ENCODE data around the gene KRT2. TPM values are rescaled to one million over a fixed set of nuclear protein-coding genes. Genes with fewer than 3 reads are reported as not detected.

KRT2 gene
- total RNA-seq, 1 experiment from 2014 or later: not detected

DNA sequence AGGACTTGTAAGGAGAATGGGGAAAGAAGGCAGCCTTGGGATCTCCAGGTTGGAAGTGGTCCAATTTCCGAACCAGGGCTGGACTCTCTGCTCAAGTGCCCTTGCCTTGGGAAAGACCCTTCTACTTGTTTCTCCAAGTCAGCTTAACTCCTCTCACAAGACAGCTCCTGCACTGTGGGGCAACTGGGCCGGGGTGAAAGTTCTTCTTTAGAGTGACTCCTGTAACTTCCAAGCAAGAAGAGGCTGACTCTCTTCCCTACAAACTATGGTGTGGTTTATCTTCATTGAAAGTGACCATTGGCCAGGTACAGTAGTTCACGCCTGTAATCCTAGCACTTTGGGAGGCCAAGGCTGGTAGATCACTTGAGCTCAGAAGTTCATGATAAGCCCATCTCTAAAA, 14.5 kb upstream of the KRT2 start:
- no peak for DNase-seq (ENCODE audit: low spot score)

DNA sequence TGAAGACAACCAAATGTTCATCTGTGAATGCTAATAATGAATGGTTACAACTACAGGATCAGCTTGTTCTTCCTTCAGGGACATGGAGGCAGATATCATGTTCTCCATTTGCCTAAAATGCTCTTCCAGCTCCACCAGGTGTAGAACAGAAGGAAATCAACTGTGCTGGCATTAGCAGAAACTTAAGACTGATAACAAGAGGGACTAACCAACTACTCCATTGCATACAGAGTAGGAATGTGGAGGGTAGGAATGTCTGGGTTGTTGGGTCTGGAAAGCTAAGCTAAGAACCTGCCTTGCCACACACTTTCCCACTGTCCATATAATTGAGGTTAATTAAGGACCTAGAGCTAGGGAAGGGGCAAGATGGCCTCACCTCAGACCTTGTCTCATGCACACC, 11.4 kb upstream of the KRT2 start:
- no peak for DNase-seq (ENCODE audit: low spot score)

DNA sequence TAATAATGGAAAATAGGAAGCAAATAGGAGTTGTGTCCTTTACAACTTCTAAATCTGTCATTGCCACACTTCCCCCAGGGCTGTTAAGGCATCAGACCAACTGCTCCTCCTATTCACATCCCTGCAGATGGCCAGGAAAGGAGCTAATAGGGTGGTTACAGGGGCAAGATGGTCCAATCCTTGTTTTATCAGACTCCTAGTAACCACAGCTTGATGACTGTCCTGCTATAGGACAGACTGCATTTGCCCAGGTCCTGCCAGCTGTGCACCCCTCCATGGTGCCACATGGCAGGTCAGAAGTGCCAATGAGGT, 10.9 kb upstream of the KRT2 start:
- no peak for DNase-seq (ENCODE audit: low spot score)

DNA sequence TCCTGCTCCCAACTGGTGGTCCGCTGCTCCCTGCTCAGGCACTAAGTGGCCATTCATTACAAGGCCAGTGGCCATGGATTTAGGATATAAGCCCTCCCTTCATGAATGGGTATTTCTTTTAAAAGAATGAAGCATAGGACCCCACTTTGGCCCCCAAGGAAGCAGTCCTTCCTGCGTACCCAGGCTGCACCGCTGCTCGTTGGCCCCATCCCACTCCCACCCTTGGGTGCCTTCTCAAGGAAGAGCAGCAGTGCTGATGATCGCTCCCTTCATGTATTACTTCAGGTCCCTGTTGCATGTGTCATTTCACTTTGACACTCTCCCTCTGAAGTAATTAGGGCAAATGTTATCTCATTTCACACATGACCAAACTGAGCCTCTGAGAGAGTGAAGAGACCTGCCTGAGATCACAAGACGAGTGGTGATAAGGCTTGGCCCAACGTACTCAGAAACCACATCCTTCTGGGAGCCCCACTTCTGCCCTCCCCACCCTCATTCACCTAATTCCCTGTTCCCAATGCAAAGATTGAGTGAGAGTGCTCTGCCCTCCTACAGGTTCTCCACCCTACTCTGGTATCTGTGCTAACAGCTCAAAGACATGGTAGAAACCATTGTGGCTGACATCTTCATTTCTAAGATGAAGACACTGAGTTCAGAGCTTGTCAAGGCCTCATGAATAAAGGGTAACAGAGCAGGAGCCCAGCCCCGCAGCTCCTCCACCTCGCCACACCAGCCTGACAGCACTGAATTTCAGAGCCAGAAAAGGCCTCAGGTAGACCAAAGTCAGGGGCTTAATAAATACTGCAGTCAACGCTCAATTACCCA, 10.3 kb upstream of the KRT2 start:
- DNase-seq (ENCODE audit: low spot score): no peak

DNA sequence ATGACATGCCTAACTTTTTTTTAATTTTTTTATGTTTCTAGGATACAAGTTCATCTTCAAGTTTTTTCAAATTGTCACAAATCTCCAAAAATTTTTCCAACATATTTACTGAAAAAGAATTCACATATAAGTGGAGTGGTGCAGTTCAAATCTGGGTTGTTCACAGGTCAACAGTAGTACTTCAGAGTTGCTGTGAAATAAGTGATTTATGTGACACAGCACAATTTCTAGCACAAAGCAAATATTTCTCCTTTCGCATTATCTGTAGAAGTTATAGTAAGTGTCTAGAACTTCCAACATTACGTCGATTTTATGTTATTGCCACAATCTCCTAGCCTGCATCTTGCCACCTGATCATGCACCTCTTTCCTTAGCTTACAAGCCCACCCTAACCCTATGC, 9.7 kb upstream of the KRT2 start:
- no peak for DNase-seq (ENCODE audit: low spot score)

DNA sequence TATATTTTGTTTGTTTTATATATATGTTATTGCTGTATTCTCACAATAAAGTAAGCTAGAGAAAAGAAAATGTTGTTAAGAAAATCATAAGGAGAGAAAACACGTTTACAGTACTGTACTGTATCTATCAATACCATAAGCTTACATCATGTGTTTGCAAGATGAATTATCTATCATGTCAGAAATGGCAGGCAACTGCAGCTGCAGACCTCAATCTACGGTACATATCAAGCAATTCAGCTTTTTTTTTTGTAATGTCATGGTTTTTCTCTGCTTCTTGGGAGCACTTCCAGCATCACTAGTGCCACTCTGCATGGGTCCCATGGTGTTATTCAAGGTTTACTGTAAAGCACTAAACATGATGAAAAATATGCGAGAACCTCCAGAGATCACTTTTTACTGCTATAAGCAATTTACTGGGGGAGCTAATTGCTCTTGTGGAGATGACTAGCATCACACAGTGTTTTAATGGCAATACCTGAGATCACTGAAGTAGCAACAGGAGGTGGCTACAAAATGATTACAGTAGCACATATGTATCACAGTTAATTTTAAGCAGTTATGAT, 9.0 kb upstream of the KRT2 start:
- no peak for DNase-seq (ENCODE audit: low spot score)

DNA sequence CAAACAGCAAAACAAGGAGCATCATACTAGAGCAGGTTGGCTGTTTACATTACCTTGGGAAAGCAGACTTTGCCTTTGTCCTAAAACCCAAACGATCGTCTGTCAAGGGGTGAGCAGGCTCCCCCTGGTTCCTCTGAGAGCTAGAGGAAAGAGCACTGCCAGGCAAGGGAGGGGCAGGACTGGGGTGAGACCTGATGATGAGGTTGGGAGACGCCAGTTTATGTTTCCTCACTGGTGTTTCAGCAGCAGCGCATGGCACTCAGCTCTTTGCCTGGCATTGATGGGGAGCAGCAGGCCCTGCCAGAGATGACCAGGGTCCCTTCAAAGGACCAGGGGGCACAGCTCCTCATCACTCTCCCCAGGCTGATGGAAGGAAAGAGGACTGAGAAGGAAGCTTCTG, 7.9 kb upstream of the KRT2 start:
- DNase-seq (ENCODE audit: low spot score): no peak

DNA sequence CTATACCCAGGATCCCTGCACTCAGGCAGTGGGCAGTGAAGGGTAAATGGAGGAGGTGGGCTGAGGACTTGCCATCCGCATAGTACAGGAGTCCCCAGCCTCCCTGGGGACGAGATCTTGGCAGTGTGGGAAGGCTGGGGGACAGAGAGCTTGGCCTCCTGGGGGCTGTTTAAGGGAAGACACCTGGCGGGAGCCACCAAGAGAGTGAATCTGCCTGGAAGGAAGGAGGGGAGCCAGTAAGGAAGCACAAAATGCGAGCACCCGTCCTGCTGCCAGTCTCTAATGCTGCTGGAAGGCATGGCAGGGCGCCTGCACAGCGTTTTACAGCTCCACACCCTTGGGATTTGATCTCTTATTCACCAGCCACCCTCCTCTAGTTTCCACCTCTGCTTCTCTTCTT, 7.4 kb upstream of the KRT2 start:
- no peak for DNase-seq (ENCODE audit: low spot score)

DNA sequence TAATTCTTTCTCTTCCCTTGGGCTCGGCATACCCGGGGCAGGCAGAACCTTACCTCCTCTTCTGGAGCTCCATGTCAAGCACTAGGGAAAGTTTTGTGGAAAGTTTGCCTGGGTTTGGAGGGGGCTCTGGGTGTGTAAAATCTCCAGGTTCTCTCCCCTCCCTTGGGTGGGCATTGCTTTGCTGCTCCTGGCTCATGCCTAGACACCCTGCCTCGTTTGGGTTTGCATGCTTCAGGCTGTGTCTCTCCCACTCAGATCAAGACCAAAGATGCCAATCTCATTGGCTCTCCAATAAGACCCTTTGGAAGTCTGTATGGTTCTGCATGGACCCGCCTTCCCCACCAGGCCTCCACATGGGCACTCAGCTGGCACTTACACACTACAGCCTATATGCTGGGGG, 6.2 kb upstream of the KRT2 start:
- DNase-seq (ENCODE audit: low spot score): no peak

DNA sequence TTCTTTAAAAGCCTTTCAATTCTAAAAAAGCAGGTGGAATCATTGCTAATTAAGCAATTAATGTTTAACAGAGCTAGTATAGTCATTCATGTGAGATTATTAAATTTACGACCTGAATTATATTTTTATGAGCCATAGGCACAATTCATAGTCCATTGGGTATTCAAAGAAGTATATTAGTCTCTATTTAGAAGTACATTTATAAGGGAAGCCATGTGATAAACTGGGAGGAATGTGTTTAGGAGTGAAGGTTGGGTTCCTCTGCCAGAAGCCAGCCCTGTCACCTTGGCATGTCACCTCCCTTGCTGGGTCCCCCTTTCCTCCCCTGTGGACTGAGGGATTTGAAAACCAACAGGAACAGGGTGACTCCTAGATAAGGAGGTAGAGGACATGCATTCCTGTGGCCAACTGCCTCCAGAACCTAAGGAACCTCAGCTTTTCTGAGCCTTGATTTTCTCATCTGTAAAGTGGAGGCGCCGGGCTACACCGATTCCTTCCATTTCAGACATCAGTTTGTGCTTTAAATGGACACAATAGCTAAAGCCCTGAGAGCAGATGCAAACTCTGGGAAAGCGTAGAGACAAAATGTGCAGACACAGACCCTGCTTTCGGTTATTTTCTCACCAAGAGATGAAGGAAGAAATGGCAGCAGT, 5.4 kb upstream of the KRT2 start:
- no peak for DNase-seq (ENCODE audit: low spot score)

DNA sequence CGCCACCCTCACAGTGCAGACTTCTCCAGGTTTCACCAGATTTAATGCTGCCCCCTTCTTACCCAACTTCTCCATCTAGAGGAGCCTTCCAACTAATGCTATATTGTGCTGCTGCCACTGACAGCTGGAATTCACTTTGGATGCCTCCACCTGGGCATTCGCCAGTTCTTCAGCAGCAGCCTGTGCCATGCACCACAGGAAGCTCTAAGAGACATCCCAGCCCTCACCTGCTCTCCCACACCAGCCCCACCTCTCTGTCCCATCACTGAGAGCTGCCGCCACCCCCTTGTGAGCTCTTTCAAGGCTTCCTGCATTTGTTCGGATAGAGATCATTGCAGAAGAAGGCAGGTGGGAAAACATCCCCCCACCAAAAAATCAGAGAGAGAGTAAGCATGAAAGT, 4.6 kb upstream of the KRT2 start:
- no peak for DNase-seq (ENCODE audit: low spot score)

DNA sequence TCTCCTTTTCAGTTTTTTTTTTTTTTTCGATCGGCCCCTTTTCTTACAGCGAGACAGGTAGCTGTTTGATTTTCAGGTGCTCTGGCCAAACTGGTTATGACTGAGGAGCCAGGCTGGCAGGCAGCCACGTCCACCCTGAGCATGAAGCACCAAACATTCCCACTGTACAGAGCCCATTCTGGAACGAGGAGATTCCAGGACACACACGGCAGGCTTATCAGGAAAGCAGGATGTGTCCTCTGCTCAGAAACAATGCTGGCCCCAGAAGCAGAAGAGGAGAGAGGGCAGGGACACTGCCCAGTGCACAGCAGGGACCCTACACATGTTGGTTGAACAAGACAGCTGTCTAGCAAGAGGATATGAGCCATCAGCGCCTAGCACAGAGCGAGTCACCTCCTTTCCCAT, 3.7 kb upstream of the KRT2 start:
- no peak for DNase-seq (ENCODE audit: low spot score)

DNA sequence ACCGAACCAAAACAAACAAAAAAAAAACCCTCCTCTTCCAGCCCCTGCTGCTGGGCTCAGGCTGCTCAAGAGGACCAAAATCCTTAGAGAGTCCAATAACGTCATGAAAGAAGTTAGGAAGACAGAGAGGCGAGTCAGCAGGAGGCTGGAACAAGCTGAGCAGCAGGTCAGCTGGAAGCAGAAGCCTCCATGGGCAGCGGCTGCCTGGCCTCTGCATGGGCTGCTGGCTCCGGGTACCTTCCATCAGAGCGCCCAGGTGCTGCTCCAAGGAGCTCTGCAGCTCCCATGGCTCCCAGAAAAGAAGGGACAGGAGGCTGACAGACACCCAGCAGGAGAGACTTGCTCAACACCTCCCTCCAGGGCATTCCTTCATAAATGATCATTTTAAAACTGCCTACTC, 3.2 kb upstream of the KRT2 start:
- no peak for DNase-seq (ENCODE audit: low spot score)

DNA sequence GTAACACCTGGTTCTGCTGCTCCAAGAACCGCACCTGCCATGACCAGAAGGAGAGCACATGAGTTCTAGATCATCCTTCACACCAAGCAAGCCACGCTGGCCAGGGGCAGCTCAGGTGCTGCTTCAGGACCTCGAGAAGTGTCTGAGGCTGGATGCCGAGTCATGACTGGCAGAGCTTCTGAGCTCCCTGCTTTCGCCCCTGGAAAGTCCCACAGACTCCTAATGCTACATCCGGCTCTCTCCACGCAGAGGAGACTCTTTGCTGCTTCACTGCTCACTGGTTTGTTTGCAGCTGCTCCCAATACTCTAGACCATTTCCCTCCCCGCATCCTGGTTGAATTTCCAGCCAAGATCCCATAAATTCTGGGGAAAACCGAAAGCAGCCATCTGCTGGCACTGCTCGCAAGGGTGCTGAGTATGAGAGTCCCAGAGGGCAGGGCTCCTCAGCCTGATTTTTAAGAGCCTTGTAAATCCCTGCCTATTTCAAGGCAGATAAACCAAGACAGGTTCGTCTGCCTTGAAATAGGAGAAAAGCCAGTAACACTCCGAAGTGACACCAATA, 1.4 kb downstream of the KRT2 start:
- DNase-seq (ENCODE audit: low spot score): no peak

DNA sequence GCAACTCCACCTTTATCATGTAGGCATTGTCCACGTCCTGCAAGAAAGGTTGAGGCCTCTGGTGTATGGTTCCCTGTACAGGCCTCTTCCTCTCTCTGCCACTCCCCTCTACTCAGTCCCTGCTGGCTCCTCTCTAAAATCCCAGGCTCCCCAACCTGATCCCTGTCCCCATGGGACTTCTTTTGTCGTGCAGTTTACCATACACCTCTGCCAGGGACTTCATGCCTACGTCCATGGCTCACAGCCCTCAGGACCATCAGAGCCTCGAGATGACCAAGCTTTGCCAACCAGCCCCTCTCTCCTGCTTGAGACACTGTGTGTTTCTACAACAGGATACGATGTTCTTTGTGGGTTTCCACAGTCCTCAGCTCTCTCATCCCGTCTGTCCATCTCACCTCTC, 2.9 kb downstream of the KRT2 start:
- no peak for DNase-seq (ENCODE audit: low spot score)

DNA sequence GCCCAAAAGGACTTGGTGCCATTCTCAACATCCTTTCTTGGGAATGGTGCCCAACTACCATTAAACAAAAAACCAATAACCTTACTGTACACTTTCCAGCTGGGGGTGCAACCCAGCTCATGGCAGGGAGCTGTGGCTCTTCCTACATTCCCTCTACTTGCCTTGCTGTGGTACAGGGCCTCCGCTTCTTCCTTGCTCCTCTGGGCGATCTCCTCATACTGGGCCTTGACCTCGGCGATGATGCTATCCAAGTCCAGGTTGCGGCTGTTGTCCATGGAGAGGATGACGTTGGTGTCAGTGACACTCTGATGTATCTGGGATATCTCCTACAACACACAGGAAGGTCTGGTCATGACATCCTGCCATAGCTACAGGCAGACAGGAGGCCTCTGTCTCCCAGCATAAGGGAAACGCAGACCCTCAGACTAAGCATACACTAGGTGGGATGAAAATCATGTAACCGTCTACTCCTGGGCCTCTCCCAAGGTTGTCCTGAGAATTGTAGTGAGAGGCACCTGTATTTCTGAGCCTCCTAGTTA, 3.9 kb downstream of the KRT2 start:
- DNase-seq (ENCODE audit: low spot score): no peak

DNA sequence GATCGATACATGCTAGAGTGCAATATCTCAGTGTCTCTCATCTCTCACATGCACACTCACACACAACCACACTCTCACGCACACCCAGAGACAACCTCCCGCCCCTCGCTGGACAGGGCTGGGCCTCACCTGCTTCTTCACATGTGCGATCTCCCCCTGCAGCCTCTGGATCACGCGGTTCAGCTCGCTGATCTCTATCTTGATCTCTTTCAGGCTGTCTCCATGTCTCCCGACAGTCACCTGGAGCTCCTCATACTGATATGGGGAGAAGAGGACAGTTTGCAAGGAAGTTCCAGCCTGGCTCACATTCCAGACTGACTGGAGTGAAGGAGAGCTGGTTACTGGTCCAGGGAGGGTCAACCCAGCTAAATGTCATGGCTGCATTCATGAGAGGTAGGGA, 4.4 kb downstream of the KRT2 start:
- DNase-seq (ENCODE audit: low spot score): no peak

DNA sequence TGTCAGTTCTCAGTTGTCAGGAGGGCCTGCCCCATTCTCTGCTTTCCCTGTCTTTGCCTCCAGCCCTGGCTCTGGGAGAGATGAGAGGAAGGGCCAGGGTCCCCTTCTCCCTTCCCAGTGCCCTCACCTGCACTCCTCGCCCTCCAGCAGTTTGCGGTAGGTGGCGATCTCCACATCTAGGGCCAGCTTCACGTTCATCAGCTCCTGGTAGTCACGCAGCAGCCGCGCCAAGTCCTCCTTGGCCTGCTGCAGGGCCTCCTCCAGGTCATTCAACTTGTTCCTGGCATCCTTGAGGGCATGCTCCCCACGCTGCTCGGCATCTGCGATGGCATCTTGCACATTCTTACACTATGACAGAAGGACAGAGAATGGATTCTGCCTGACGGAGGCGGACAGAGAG, 5.4 kb downstream of the KRT2 start:
- DNase-seq (ENCODE audit: low spot score): no peak

DNA sequence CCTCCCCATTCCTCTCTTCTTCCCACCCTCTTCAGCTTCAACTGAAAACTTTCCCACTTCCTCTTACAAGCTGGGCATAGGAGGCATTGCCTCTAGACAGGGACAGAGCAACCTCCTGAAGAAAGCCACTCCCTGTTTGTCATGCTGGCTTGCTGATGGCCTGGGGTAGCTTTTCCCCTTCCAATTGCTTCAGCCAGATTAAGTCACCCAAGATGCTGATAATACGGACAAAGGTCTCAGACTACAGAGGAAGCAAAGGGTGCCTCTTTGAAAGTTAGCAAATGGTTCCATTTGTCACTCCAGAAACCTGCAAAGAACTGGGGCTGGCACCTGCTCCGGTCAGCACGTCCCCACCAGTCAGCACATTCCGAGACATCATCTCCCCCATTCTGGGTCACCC, 6.0 kb downstream of the KRT2 start:
- DNase-seq (ENCODE audit: low spot score): no peak

DNA sequence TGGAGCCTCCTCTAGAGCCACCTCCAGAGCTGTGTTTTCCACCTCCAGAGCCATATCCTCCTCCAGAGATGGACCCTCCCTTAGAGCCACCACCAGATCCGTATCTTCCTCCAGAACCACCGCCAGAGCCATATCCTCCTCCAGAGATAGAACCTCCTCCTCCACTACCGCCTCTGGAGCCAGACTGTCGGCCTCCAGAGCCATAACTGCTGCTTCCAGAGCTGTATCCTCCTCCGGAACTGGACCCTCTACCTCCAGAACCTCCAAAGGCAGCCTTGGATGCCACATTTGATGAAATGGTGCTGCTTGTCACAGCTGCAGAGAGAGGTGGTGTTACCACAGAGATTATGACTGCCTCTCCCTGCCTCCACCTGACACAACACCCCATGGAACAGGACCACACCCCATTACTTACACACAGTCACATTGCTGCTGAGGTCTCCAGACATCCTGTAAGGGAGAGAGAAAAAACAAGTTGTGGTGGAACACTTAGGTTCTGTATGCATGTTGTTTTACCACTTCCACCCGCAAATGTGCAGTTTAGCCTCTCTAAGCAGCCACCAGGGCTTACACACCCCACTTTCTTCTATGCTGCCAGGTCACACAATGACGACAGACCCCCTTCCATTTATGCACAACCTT, 6.8 kb downstream of the KRT2 start:
- DNase-seq (ENCODE audit: low spot score): no peak

DNA sequence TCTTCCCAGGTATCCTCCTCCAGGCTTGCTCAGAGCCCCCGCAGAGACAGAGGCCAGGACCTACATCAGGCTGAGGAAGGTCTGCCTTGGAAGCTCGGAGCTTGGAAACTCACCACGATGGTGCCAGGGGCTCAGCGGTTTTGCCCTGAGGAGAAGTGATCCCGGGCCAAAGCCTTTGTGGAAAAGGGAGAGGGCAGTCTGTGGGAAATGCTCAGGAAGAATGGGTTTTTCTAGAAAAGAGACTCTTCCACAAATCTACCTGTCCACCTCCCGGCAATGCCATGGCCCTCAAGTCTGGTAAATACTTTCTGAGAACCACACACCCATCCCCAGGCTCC, 8.0 kb downstream of the KRT2 start:
- no peak for DNase-seq (ENCODE audit: low spot score)

Data from HT-29 (cell line).